NCI-H69 (cell line): Measurements from ENCODE around the gene PCSK5.
"Not testable (repeated sequence)": the region's sequence is repeated elsewhere in the genome, so short reads cannot be mapped to it uniquely, and the experiment has no call there.

ENCODE experiments used
- DNase-seq: peaks from one replicate; lab custom pipeline; 2025; lab: John Stamatoyannopoulos, UW

The PCSK5 gene

DNA sequence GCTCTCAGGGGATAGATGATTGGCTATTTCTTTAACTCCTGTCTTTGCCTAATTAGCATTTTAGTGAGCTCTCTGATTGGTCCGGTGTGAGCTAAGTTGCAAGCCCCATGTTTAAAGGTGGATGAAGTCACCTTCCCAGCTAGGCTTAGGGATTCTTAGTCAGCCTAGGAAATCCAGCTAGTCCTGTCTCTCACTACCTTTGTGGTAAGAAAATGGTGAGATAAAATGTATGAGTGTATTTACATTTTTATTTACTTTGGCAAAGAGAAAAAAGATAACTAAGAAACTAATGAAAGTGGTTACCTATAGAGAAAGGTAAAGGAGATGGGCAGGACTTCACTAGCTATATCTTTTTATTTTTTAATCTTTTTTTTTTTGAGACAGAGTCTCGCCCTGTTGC, 357.0 kb downstream of the PCSK5 start:
- no peak for DNase-seq

DNA sequence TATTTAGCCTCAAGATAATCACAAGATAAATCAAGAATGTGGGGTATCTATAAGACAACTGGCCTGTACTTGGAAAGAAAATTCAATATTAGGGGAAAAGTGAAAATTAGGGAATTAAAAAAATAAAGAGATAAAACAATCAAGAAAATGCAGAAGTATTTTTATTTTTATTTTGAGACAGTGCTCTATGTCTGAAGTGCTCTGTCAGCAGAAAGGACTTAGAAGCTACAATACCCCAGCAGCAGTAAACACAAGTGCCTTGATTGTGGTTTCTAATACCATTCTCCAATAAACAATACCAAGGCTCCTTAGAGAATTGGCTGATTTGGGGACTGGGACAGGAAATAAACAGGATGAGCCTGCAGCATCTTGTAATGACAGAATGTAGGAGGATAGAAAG, 358.8 kb downstream of the PCSK5 start:
- no peak for DNase-seq

DNA sequence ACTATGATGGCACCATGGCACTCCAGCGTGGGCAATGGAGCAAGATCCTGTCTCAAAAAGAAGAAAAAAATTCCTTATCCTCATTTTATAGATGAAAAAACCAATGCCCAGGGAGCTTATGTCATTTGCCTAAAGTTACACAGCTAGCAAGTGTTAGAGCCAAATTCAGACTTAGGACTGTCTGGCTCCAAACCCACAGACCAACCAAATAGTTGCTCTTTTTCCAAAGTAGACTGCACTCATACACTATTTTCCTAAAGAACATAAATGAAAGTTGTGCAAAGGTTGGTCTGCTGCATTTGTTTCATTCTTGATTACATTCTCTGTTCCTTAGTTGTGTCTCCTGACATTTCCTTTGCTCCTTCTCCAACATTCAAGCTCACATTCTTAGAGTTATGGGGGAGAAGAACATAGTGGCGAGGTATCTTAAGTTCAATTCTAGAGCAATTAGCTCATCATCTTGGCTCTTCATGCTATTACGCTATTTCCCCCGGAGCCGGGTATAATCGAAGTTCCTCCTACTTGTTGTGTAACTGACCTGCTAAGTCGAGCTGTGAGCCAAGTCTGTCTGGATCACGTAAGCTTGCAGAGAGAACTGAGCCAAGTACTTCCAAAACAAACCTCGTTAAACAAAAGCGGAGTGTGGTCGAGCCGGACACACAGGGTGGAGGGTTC, 365.4 kb downstream of the PCSK5 start:
- no peak for DNase-seq

DNA sequence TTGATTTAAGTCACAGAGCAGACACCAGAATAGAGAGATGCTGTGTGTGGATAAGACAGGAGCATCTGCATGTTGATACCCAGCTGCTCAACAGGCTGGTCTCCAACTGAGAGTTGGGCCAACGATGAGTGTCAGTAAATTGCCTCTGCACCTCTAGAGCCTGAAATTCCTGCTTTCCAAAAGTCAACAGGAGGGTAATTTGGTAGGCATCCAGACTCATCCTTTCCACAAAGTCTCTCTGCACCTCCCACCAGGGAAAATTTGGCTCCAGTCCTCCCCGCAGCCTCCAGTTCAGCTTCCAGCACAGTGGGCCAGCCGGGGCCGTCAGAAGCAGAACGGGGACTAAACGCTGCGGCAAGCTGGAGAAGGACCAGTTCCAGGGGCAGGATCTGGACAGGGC, 366.8 kb downstream of the PCSK5 start:
- DNase-seq: peak; percentile 11

DNA sequence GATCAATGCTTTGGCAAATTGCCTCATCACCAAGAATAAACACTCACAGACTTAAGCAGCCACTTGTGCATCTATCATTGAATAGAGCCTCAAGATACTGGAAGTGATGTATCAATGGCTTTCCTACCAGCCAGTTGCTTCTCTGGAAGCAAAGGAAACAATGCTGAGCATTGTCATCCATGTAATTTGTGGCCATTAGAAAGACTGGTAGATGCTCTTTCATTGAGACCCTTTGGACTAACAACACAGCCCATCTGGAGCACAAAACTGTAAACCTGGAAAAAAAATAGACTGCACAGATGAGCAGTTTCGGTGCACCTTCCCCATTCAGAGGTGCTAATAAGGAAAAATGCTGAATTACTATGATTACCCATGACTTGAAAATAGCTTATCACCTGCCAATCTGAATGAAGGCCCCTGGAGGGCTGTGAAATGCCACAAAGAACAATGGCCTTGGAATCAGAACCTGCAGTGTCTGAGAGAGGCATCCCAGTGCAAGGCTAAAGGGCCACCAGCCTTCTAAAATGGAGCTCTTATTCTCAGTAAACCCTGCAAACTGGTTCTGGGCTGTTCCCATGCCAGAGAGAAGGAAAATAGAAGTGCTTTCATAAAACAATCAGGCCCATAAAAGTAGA, 376.3 kb downstream of the PCSK5 start:
- DNase-seq: peak; percentile 96

DNA sequence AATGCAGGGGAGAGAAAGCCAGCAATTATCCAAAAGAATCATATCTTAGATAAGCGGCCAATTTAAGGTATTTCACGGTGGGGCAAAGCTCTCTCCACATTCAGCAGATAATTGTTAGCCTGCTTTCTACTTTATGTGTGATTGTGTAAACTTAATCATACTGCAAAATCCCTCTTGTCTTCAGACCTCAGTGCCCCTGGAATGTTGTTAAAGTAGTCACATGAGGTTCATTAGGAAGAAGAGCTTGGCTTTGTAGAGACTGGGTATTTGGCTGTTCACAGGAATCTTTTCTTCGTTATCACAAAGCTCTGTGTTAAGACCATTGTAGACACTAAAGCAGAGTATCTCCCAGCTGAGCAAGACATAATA, 376.8 kb downstream of the PCSK5 start:
- DNase-seq: peak; percentile 93

DNA sequence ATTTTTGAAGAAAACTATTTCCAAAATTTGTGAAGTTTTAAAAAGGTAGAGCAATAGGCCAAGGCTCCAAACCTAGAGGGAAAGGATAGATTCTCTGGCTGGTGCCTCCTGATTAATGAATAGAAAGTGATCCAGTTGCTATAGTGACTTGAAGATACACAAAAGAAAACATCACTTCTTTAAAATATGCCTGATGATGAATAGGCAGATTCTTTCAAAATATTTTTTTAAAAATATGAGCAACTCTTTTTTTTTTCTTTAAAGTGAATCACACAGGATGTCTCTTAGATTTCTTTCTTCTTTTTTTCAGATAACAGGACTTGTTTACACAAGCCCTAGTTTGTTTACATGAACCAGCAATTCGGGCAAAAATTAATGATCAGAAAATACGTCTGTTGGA, 379.3 kb downstream of the PCSK5 start:
- no peak for DNase-seq

DNA sequence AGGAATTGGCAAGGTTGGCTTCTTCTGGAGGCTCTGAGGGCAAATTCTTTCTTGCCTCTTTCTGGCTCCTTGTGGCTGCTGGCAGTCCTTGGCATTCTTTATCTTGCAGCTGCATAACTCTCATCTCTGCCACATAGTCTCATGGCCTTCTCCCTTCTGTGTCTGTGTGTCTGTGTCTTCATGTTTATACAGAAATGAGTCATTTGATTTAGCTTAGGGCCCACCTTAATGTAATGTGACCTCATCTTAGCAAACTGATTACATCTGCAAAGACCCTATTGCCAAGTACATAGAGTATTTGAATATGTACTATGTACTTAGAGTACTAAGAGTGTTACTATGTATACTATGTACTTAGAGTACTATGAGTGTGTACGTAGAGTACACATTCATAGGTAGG, 381.3 kb downstream of the PCSK5 start:
- no peak for DNase-seq

DNA sequence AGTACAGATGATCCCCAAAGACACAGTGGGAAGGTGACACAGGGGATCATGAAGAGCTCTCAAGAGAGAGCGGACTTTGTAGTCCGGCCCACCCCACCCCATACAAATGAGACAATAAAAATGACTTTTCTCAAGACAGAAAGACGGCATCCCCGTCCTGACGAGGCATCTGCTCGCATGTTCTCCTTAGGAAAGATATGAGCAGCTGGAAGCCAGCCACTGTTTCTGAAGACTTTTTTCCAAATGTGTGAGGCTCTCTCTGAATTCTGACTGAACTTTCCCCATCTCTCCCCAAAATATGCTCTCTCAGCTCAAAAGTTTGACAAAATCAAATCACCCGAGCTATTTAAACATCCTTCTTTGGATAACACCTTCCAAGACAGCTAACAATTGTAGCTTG, 398.6 kb downstream of the PCSK5 start:
- DNase-seq: no peak

DNA sequence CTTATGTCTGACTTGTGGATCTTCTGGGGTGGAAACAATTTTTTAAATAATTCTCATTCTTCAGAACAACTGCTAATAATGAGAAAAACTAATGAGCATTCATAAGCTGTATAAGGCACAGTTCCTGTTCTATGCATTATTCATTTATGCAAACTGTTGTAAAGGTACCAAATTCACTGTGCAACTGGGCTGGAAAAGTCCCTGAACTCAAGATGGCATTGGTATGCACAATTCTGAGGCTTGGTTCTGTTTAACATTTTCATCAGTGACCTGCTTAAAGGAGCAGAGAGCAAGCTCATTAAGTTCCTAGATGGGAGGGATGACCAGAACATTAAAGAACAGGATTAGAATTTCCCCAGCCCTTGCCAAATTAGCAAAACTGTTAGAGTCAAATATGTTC, 399.2 kb downstream of the PCSK5 start:
- no peak for DNase-seq

DNA sequence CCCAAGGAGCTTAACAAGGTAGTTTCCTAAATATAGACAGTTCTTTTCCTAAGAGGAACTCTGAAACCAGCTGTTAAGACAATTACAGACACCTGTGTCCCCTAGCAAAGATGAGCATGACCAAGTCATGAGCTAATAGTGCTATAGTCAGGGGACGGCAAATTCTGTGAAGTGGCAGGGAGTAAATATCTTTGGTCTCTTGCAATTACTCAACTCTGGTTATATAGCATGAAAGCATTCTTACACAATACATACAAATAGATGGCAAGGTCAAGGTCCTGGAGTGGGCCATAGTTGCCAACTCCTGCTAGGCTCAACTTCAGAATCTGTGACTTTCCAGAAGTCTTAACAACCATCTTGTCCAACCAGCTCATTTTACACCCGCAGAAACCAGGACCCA, 400.1 kb downstream of the PCSK5 start:
- no peak for DNase-seq

DNA sequence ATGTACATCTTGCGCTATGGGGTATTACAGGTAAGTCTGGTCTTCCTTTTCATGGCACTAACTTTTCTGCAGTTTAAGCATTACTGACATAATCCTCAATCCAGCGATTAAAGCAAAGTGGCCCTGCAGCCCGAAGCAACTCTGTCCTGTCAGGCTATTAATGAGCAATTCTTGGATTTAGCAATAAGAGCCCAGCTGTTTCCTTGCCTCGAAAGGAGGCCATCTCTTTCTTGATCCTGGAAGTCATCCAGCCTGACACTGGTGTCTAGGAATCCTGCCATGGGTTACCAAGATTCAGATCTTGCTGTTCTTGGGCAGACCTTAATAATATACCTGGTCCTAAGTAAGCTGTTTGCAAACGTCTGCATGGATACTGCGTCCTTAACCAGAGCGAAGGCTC, 401.8 kb downstream of the PCSK5 start:
- no peak for DNase-seq

DNA sequence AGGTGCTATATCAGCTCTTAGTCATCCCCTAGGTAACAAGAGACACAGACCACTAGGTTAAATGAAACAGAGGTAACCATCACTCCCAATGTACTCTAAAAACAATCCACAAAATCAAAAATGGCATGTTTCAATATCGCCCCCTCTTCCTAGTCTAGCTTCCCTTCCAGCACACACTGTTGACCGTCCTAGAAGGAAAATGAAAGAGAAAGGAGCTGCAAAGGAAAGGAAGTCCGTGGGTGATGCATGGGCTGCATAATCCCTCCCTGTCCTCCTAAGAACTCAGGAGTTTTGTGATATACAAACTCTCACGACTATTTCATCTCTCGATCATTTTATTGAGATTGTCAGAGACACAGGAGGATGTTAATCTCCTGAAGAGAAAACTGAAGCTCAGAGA, 402.2 kb downstream of the PCSK5 start:
- no peak for DNase-seq

DNA sequence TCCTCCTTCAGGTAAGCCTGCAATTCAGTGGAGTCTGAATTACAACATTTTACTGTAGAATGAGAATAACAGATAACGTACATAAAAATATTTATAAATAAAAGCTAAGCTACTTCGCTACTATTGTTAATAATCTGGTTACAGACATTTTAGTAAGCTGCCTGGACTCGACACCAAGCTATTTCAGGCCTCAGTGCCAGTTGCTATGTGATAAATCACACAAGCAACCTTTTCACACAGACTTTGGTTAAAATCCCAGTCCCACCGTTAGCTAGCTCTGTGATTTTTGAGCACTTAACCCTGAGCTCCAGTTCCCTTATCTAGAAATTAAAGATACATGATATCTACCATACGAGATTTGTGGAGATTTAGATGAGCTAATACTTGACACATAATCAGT, 403.8 kb downstream of the PCSK5 start:
- no peak for DNase-seq

DNA sequence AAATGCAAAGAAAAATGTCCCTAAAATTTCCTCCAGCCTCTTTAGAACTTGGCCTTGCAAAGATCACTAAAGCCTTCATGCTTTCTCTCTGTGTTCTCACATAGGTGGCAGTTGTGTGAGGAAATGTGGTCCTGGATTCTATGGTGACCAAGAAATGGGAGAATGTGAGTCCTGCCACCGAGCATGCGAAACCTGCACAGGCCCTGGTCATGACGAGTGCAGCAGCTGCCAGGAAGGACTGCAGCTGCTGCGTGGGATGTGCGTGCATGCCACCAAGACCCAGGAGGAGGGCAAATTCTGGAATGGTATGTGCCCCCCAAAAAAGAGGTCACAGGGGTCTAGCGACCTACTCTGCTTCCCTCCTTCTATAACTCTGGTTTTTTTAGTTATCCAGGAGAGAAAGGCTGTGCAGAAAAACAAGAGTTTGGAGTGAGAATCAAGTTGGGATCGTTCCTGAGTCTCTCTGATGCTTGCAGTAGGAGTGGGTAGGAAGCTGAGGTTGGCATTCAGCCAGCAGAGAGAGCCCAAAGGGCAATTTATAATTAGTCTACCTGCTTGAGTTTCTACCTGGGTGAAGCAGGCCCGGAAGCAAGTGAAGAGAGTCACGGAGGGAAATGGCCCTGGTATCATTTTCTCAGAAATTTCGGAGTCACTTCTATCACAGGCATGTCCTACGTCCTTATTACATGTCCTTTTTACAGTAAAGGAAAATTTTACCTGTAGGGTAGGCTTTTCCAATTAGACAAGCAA, 406.3 kb downstream of the PCSK5 start:
- peak; percentile 82 for DNase-seq

DNA sequence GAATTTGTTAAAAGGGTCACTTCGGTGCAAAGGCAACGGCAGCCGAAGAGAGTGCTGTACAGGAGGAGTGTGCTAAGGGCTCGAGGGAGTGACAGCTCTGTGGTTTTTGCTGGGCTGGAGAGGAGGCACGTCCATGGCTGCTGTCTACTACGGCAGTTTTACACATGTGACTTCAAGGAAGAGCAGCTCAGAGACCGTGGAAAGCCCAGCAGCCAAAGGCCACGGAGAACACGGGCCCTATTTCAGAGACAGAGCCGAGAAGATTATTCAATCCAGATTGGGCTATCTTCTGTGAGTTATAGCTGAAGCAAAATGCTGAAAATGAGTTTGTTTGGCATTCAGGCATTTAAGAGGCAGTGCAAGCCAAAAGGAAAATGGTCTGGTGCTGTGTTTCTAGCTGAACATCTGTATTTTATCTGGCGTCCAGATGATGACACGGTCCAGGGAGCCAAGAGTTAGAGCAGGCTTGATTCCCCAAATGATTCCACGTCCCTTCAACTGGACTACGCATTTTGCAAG, 407.3 kb downstream of the PCSK5 start:
- no peak for DNase-seq

DNA sequence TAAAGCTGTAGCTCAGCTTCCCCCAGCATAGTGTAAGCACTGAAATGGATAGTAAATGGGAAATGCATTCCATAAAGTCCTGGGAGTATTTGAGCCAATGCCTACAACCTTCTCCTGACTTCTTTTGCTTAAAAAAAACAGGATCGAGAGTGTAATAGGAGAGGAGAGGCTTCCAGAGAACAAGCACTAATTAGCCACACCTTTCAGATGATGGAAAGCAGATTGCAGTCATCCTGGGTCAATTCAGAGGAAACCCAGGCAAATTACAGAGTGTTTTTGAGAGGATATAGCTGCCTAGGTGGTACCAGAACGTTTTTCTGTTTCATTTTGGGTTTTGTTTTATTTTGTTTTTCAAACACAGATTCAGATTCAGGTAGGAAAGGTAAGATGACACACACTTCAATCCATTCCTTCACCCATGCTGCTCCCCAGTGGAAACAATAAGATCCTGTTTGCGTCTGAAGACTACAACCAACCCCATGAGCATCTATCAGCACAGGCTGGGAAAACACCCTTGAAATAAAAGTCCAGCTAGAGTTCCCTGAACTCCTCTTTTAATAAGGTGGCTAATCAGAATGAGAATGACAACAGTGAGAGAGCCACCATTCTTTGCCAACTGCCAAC, 408.2 kb downstream of the PCSK5 start:
- DNase-seq: peak; percentile 72

DNA sequence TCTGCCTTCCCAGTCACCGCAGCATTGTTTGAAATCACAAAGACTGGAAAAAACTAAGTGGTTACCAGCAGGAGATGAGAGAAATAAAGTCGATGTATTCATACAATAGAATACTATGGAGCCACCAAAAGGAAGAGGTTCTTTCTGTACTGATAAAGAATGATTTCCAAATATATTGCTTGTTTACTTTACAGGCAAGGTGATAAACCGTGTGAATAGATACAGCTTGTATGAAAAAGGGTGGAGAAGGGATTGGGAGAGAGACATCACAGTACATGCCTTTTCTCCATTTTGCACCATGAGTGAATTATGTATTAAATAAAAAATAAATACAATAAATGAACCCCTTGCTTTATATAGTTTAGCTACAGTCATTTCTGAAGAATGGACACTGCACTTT, 412.1 kb downstream of the PCSK5 start:
- no peak for DNase-seq

DNA sequence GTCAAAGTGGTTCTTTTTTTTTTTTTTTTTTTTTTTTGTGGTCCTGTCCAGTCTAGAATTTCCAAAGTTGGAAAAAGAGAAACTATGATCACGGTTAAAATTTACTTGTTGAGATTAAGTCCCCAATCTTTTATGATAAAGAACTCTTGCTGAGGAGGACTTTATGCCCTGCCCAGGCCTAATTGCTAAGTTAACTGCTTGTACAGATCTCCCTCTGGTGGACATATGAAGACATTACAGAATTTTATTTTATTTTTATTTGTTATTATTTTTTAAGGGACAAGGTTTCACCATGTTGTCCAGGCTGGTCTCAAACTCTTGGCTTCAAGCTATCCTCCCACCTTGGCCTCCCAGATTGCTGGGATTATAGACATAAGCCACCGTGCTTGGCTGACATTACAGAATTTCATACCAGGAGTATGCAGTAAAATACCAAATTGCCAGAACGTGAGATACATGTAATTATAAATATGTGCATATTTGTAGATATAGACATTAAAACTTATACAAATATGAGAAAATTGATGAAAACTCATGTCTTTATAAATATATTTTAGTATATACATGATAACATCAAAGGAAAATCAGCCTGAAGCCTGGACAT, 412.6 kb downstream of the PCSK5 start:
- DNase-seq: peak; percentile 80

DNA sequence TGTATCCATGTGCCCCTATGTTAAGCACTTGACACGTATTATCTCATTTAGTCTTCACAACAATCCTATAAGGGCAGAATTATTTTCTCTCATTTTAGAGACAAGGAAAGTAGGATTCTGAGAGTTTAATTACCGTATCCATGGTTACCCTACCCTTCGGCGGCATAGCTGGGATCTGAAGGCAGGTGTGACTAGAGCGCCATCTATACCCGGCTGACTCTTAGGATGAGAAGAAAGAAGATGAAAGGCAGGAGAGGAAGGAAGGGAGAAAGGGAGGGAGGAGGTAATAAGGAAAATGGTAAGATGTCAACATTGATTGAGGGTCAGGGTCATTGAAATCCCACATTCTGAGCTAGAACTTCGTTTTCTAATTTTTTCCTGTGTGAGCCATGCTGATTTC, 416.6 kb downstream of the PCSK5 start:
- not testable (repeated sequence) for DNase-seq

DNA sequence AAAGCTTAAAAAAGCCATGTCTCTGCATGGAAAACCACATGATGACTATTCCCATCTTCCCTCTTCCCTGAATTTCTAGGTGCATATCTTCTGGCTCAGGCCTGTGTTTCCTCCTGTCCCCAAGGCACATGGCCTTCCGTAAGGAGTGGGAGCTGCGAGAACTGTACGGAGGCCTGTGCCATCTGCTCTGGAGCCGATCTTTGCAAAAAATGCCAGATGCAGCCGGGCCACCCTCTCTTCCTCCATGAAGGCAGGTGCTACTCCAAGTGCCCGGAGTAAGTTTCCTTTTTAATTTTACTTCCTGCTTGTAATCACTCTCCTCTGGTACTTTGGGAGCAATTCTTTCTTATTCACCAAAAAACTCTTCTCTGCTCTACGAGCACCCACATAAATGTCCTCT, 420.1 kb downstream of the PCSK5 start:
- no peak for DNase-seq

DNA sequence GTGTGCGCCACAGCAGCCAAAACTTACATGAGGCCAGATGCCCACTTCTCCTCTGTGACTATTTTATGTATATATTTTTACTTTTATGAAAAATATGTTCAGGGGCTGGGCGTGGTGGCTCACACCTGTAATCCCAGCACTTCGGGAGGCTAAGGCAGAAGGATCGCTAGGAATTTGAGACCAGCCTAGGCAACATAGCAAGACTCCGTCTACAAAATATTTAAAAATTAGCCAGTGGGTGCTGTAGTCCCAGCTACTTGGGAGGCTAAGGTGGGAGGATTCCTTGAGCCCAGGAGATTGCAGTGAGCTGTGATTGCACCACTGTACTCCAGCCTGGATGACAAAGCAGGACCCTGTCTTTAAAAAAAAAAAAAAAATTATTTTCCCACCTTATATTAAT, 420.5 kb downstream of the PCSK5 start:
- DNase-seq: no peak
